ENCODE data around the gene KIRREL1.

KIRREL1 gene

DNA sequence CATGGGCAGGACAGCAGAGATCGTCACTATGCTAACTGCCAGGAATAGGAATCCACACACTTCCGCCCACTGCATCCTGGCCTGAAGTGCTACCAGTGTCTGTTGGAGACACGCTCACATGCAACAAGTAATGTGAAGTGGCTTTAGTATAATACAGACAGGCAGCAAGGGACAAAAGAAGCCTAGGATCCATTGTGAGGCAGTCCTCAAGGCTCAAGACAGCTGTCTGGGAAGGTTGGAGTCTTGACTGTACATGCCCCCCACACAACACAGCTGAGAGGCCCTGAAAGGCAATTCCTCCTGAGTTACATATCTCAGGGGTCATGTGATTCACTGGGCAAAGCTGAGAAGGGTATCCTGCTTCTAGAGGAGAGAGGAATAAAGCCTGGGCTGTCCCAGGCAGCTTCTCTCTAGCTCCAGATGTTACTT lies 147.3 kb downstream of the KIRREL1 start:
- H3K27ac Mint-ChIP-seq, result no peak overlapping the region
- no peaks in the 10 kb centered on the region for H3K36me3 Mint-ChIP-seq
- H3K4me3 Mint-ChIP-seq, result no peak overlapping the region
- no peaks in the 10 kb centered on the region for H3K4me1 Mint-ChIP-seq
- no peaks in the 10 kb centered on the region for H3K27me3 Mint-ChIP-seq
- H3K9me3 Mint-ChIP-seq, result no peaks in the 10 kb centered on the region

DNA sequence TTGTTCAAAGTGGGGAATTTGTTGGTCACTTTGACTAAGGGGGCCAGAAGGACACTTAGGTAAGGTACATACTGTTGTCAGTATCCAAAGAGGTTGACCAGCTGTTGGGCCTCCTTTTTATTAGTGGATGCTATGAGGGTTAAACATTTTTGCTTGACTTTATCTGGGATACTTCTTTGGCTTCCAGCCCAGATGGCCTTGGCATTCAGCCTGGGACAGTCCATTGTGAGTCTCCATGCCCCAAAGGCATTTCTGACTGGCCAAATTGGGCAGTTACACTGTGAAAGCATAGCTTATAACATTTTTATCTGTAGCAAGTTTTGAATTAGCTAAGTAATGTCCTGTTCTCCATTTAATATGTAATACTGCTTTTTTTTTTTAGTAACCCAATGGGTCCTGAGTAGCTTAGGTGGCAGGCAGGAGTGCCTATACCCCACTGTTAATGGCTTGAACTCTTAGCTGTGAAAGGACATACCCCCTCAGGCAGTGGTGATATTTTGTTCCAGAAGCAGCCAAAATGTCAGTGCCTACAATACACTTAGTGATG lies 151.8 kb downstream of the KIRREL1 start:
- H3K4me1 Mint-ChIP-seq, result peaks cover 21% of the 10 kb centered on the region

DNA sequence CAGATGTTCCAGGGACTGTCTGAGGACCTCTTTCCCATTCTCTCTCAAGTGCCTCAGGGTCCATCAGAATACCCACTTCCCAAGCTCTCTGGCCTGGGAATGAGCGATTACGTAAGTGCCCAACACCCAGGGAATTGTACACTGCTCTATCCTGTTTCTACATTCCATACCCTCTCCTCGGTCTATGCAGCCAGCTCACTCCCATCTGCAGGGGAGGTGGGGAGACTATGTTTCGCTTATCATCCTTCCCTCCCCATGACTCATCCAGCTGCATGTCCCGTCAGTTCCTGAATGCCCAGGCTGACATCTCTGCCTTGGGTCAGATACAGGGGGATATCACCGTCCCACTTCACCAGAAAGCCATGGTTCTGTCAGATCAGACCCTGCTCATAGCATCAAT lies 152.7 kb downstream of the KIRREL1 start:
- Mint-ChIP-seq H3K4me3 (no peak overlapping the region), H3K36me3 (no peaks in the 10 kb centered on the region), H3K9me3 (no peaks in the 10 kb centered on the region), H3K4me1 (peaks cover 30% of the 10 kb centered on the region), H3K27ac (no peak overlapping the region), H3K27me3 (no peaks in the 10 kb centered on the region)

More for the DNA sequence above, 151.8 kb downstream of the KIRREL1 start:
- H3K9me3 Mint-ChIP-seq, result no peaks in the 10 kb centered on the region
- no peak overlapping the region for H3K27ac Mint-ChIP-seq
- no peaks in the 10 kb centered on the region for H3K36me3 Mint-ChIP-seq
- H3K4me3 Mint-ChIP-seq, result no peak overlapping the region
- H3K27me3 Mint-ChIP-seq, result no peaks in the 10 kb centered on the region

DNA sequence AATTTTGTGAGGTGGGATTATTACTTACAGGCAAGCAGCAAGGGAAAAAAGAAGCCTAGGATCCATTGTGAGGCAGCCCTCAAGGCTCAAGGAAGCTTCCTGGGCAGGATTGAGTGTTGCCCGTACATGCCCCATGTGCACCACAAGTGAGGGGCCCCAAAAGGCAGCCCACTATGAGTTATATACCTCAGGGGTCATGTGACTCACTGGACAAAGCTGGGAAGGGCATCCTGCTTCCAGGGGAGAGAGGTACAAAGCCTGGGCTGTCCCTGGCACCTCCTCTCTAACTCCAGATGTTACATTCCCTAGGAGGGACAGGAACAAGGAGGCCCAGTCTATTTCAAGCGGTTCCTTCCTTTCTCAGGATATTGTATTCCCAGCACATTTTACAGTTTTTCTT lies 153.3 kb downstream of the KIRREL1 start:
- no peaks in the 10 kb centered on the region for H3K36me3 Mint-ChIP-seq
- H3K27ac Mint-ChIP-seq, result no peak overlapping the region
- no peaks in the 10 kb centered on the region for H3K9me3 Mint-ChIP-seq
- H3K4me1 Mint-ChIP-seq, result peaks cover 30% of the 10 kb centered on the region
- H3K27me3 Mint-ChIP-seq, result no peaks in the 10 kb centered on the region
- H3K4me3 Mint-ChIP-seq, result no peak overlapping the region

DNA sequence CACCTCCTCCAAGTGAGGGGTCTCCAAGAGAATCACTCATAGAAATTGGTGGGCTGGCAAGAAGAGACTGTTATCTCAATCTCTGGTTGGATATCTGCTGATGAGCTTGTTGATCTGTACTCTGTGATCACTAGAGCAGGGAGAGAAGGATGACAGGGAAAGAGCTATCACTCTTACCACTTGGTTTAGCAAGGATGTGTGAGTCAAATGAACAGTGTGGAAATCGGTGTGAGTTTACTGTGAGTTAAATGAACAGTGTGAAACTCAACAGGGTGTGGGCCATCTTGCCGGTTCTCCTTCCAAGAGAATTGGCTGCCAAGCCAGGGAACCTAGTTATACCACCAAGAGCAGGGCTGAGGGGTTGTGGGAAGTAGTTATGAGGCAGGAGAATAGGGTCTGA lies 154.0 kb downstream of the KIRREL1 start:
- Mint-ChIP-seq H3K4me1 (peaks cover 30% of the 10 kb centered on the region), H3K4me3 (no peak overlapping the region), H3K36me3 (no peaks in the 10 kb centered on the region), H3K27ac (no peak overlapping the region), H3K27me3 (no peaks in the 10 kb centered on the region), H3K9me3 (no peaks in the 10 kb centered on the region)

DNA sequence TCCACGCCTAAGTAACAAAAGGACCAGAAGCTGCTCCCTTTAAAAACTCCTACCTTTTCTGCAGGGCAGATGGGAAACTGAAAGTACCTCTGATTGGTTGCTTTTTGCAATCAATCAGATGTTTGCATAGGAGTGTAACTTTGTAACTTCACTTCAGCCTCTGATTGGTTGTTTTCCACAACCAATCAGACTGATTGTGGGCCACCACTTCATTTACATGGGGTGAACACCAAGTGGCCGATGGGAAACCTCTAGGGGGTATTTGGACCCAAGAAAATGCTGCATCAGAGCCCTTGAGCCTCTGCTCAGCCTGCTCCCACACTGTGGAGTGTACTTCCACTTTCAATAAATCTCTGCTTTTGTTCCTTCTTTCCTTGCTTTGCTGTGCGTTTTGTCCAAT lies 154.4 kb downstream of the KIRREL1 start:
- no peaks in the 10 kb centered on the region for H3K36me3 Mint-ChIP-seq
- peaks cover 30% of the 10 kb centered on the region for H3K4me1 Mint-ChIP-seq
- H3K27me3 Mint-ChIP-seq, result no peaks in the 10 kb centered on the region
- H3K9me3 Mint-ChIP-seq, result no peaks in the 10 kb centered on the region
- no peak overlapping the region for H3K4me3 Mint-ChIP-seq
- H3K27ac Mint-ChIP-seq, result no peak overlapping the region

DNA sequence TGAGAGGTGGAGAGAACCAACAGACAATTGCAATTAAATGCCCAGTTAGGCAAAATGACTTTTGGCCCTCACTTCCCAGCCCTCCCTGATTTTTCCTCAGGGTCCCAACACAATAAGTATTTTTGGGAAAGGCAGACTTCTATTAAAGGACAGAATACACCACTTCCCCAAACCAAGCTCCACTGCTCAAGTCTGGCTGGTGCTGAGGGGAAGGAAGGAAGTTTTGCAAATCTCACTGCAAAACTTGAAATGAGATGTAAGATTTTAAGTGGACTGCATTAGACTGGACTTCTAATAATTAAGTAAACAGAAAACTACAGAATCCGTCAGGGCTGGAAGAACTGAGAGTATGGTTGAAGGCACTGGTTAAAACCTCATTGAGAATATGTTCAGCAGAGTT lies 155.0 kb downstream of the KIRREL1 start:
- no peaks in the 10 kb centered on the region for H3K27me3 Mint-ChIP-seq

DNA sequence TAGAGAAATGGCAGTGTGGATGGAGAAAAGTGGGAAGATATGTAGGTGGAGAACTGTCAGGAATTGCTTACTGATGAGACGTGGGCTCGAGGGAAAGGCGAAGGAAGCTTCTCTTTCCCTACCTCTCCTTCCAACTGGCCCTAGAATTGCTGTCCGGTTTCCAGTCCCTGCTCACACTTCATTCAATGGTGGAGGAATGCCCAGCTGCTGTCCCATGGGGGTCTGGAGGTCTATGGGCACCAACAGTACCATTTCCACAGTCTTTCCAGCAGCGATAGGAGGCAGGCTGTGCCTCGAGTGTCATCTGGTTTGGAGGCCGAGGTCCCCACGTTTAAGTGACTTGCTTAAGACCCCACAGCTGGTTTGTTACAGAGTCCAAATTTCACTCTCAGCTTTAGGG lies 155.7 kb downstream of the KIRREL1 start:
- Mint-ChIP-seq H3K9me3 (no peaks in the 10 kb centered on the region), H3K27ac (peak overlapping the region; percentile 92), H3K4me3 (peak overlapping the region; percentile 88), H3K27me3 (no peaks in the 10 kb centered on the region), H3K4me1 (peaks cover 30% of the 10 kb centered on the region), H3K36me3 (no peaks in the 10 kb centered on the region)

More for the DNA sequence above, 155.0 kb downstream of the KIRREL1 start:
- H3K9me3 Mint-ChIP-seq, result no peaks in the 10 kb centered on the region
- peaks cover 30% of the 10 kb centered on the region for H3K4me1 Mint-ChIP-seq
- no peaks in the 10 kb centered on the region for H3K36me3 Mint-ChIP-seq
- H3K27ac Mint-ChIP-seq, result peak overlapping the region; percentile 92
- peak overlapping the region; percentile 88 for H3K4me3 Mint-ChIP-seq
